Activated CD8-positive, alpha-beta memory T cell treated with anti-CD3 and anti-CD28 coated beads for 36 hours (primary cell): Measurements from ENCODE around the gene DISP2. TPM values are rescaled to one million over a fixed set of nuclear protein-coding genes. Genes with fewer than 3 reads are reported as not detected.

Experiments
- CTCF ChIA-PET: fragments of 350-600 bp; sonication (Branson Sonifier 250); formaldehyde crosslinking; loops from one replicate; lab custom pipeline; 2021; ENCODE audit warnings: antibody characterized with exemption; lab: Charles Lee
- POLR2A ChIA-PET: fragments of 350-600 bp; sonication (Branson Sonifier 250); formaldehyde crosslinking; loops from one replicate; lab custom pipeline; 2021; ENCODE audit warnings: antibody characterized with exemption; lab: Charles Lee
- total RNA-seq, 2 experiments: library from RNA; stranded (reverse); gene quantifications; one replicate each; pipeline ENCODE4 v1.2.3, GENCODE V29; 2021

Gene DISP2
- total RNA-seq, 2 experiments from 2014 or later: 0.15 to 0.36 TPM

GRCh38 chr15:40366457-40367370, 8.7 kb downstream of the DISP2 start:
- ChIA-PET POLR2A (interaction anchor here (0.5 to 1.3 kb wide), 2 partner anchors 29 to 51 kb away, joined by 3 to 9 read pairs; no protein-coding TSS in a partner anchor), CTCF (interaction anchor here (0.5 to 3.5 kb wide), 11 partner anchors 10 to 125 kb away, joined by 3 to 31 read pairs (median 4); partner anchors contain the start of genes DISP2 and PHGR1)

- POLR2A ChIA-PET: interaction anchor here (0.5 to 1.3 kb wide), 3 partner anchors 30 to 163 kb away, joined by 3 to 9 read pairs (median 4); no protein-coding TSS in a partner anchor
- CTCF ChIA-PET: interaction anchor here (0.6 to 3.5 kb wide), 14 partner anchors 11 to 264 kb away, joined by 3 to 31 read pairs (median 4); partner anchors contain the start of genes DISP2, KNSTRN and PHGR1
Observed at GRCh38 chr15:40367371-40367685, 9.3 kb downstream of the DISP2 start.

GRCh38 chr15:40367686-40368611, 9.9 kb downstream of the DISP2 start:
- ChIA-PET CTCF (interaction anchor here (0.6 to 3.5 kb wide), 18 partner anchors 11 to 328 kb away, joined by 3 to 31 read pairs (median 4); partner anchors contain the start of genes DISP2, IVD, KNSTRN and PHGR1), POLR2A (interaction anchor here (0.5 to 1.8 kb wide), 4 partner anchors 30 to 163 kb away, joined by 3 to 7 read pairs (median 4); partner anchors contain the start of gene IVD)

- POLR2A ChIA-PET: interaction anchor here (1.1 to 1.8 kb wide), 2 partner anchors 36 to 49 kb away, joined by 5 to 7 read pairs; partner anchors contain the start of gene IVD
- CTCF ChIA-PET: interaction anchor here (0.8 to 3.5 kb wide), 12 partner anchors 10 to 329 kb away, joined by 3 to 31 read pairs (median 4); partner anchors contain the start of genes DISP2, IVD, KNSTRN and PLCB2
Observed at GRCh38 chr15:40368719-40369473, 10.9 kb downstream of the DISP2 start.

- CTCF ChIA-PET: interaction anchor here (1.1 to 3.4 kb wide), 7 partner anchors 14 to 330 kb away, joined by 3 to 31 read pairs (median 4); partner anchors contain the start of genes KNSTRN and PLCB2
Observed at GRCh38 chr15:40369474-40369869, 11.5 kb downstream of the DISP2 start.

GRCh38 chr15:40369971-40370370, 12.0 kb downstream of the DISP2 start:
- POLR2A ChIA-PET: no interaction called here
- CTCF ChIA-PET: interaction anchor here (1.1 to 3.4 kb wide), 4 partner anchors 13 to 51 kb away, joined by 3 to 31 read pairs (median 15); partner anchors contain the start of gene KNSTRN

More at GRCh38 chr15:40369474-40369869, 11.5 kb downstream of the DISP2 start:
- POLR2A ChIA-PET: interaction anchor here (1.8 kb wide), 1 partner anchor 35 kb away, joined by 5 read pairs; the partner anchor contains the start of gene IVD

- ChIA-PET CTCF (interaction anchor here (1.6 kb wide), 1 partner anchor 49 kb away, joined by 6 read pairs; no protein-coding TSS in a partner anchor), POLR2A (interaction anchor here (0.6 kb wide), 1 partner anchor 34 kb away, joined by 4 read pairs; no protein-coding TSS in a partner anchor)
Observed at GRCh38 chr15:40372981-40373380, 15.0 kb downstream of the DISP2 start.

GRCh38 chr15:40377606-40378005, 19.6 kb downstream of the DISP2 start:
- ChIA-PET POLR2A (no interaction called here), CTCF (interaction anchor here (0.6 kb wide), 1 partner anchor 13 kb away, joined by 3 read pairs; no protein-coding TSS in a partner anchor)

GRCh38 chr15:40379374-40379773, 21.4 kb downstream of the DISP2 start:
- POLR2A ChIA-PET: no interaction called here
- CTCF ChIA-PET: interaction anchor here (0.7 to 1.3 kb wide), 3 partner anchors 14 to 159 kb away, joined by 3 read pairs; partner anchors contain the start of gene DISP2

- ChIA-PET CTCF (interaction anchor here (0.9 to 1.3 kb wide), 2 partner anchors 14 to 22 kb away, joined by 3 read pairs; partner anchors contain the start of gene DISP2), POLR2A (no interaction called here)
Observed at GRCh38 chr15:40379853-40380252, 21.8 kb downstream of the DISP2 start.

GRCh38 chr15:40380636-40381035, 22.6 kb downstream of the DISP2 start:
- CTCF ChIA-PET: interaction anchor here (1.3 kb wide), 1 partner anchor 15 kb away, joined by 3 read pairs; no protein-coding TSS in a partner anchor
- POLR2A ChIA-PET: interaction anchor here (0.7 kb wide), 1 partner anchor 23 kb away, joined by 3 read pairs; the partner anchor contains the start of gene DISP2

GRCh38 chr15:40381818-40382529, 24.0 kb downstream of the DISP2 start:
- POLR2A ChIA-PET: interaction anchor here (1.1 to 2.1 kb wide), 2 partner anchors 23 to 187 kb away, joined by 3 to 14 read pairs; partner anchors contain the start of genes IVD and RPUSD2
- CTCF ChIA-PET: interaction anchor here (1.2 to 3.1 kb wide), 5 partner anchors 13 to 58 kb away, joined by 3 to 16 read pairs (median 5); partner anchors contain the start of gene IVD

GRCh38 chr15:40382580-40383456, 24.8 kb downstream of the DISP2 start, which contains the start of gene KNSTRN:
KNSTRN (plus strand) TSS chr15:40382721; CDS start chr15:40382836, 115 bp downstream.
- ChIA-PET POLR2A (interaction anchor here (0.6 to 2.1 kb wide), 3 partner anchors 15 to 186 kb away, joined by 3 to 14 read pairs (median 10); partner anchors contain the start of genes IVD and RPUSD2), CTCF (interaction anchor here (0.6 to 3.1 kb wide), 7 partner anchors 14 to 155 kb away, joined by 3 to 16 read pairs (median 4); partner anchors contain the start of gene IVD)

GRCh38 chr15:40386480-40386879, 28.5 kb downstream of the DISP2 start:
- CTCF ChIA-PET: interaction anchor here (0.7 to 1.1 kb wide), 2 partner anchors 19 to 101 kb away, joined by 3 read pairs; no protein-coding TSS in a partner anchor
- POLR2A ChIA-PET: no interaction called here
